Measurements from ENCODE around the gene TTLL8.

Gene TTLL8

GRCh38 chr22:50082961-50083461, 24.9 kb upstream of the TTLL8 start:
- peak; percentile 10 for DNase-seq (ENCODE audit: low spot score)

- DNase-seq (ENCODE audit: low spot score), result peak; percentile 9
These were observed 24.2 kb upstream of the TTLL8 start for GRCh38 chr22:50082197-50082715.

- peak; percentile 7 for DNase-seq (ENCODE audit: low spot score)
These were observed 23.5 kb upstream of the TTLL8 start for GRCh38 chr22:50081426-50082196.

GRCh38 chr22:50080077-50080465, 22.0 kb upstream of the TTLL8 start:
- DNase-seq (ENCODE audit: low spot score), result no peak

DNA sequence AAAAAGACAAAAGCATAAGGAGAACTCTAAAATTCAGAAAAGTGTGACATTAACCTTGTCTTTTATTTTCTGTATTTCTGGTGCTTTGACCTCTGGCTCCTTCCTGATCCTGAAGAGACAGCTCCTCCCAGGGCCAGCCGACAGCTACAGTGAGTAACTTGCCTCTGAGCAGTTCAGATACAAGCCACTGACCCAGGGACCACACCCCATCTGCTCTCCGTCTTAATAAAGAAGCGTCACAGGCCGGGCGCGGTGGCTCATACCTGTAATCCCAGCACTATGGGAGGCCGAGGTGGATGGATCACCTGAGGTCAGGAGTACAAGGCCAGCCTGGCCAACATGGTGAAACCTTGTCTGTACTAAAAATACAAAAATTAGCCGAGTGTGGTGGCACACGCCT, 20.7 kb upstream of the TTLL8 start:
- DNase-seq (ENCODE audit: low spot score), result no peak

DNA sequence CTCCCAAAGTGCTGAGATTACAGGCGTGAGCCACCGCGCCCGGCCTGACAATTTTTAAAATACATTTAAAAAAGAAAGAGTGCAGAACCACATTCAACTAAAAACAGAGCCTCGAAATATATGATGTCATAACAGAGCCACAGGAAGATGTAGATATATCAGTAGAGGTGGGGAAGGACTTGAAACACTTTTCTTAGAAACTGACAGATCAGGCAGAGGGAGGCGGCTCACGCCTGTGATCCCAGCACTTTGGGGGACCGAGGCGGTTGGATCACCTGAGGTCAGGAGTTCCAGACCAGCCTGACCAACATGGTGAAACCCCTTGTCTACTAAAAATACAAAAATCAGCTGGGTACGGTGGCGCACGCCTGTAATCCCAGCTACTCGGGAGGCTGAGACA, 20.1 kb upstream of the TTLL8 start:
- DNase-seq (ENCODE audit: low spot score), result no peak

DNA sequence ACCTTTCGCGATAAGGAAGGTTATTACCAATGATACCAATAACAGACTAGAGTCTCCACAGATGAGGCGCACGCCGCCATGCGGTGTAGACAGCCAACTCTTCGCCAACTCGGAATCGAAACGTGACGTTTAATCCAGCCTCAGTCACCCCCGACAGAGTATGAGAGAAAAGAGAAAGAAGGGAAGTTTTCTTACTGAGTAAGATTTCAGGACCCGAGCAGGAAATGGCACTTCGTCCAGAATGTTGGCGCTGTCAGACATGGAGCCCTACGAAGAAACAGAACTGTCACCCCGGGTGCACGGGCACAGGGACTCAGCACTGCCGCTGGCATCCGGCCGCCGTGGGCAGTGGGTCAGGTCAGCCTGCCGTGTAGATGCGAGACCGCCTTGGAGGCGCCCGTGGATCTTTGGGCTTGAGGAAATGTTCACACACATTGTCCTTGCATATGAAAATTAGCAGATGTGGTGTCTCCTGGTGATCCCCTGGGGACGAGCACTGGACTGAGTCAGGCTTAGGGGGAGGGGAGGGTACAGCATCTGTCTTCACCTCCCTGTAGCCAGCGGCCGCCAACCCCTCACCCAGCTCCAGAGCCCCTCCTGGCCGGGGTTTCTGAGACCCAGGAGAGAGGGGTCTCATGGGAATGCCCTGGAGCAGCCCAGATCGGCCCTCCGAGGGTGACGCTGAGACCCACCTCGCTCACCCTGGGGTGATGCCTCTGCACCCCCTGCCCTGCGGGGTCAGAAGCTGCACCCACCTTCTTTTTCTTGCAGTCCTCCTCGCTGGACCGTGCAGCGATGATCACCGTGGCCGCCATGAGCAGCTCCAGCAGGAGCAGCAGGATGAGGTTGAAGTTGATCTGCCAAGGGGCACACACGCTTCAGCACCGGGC, 18.8 kb upstream of the TTLL8 start:
- DNase-seq (ENCODE audit: low spot score), result no peak

DNA sequence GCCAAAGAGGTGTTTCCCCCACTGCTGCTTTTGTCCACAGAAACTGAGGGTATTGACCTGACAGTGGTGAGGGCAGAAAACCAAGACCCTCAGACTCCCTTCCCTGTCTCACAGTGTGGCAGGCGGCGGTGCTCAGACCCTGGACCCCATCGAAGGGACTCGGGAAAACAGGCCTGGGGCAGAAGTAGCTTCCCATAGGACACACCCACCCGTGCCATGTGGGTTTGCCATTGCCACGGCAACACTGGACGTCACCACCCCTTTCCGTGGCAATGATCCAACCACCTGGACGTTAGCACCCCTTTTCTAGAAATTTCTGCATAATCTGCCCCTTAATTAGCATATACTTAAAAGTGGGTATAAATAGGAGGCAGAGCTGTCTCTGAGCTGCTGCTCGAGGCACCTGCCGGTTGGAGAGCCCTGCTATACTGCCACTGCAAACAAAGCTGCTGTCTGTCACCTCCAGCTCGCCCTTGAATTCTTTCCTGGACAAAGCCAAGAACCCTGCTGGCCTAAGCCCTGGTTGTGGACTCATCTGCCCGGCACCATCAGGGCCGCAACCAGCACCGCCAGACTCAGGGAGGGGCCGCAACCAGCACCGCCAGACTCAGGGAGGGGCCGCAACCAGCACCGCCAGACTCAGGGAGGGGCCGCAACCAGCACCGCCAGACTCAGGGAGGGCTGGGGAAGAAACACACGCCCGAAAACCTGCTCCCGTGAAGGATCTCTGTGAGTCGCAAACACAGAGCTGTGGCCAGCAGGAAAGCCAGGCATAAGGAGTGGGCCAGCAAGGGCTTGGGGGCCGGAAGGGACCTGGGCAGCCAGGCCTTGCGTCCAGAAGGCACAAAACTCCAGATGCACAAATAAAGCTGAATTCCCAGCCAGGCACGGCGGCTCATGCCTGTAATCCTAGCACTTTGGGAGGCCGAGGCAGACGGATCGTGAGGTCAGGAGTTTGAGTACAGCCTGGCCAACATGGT, 16.7 kb upstream of the TTLL8 start:
- no peak for DNase-seq (ENCODE audit: low spot score)

GRCh38 chr22:50074056-50074455, 16.0 kb upstream of the TTLL8 start:
- DNase-seq (ENCODE audit: low spot score), result no peak

GRCh38 chr22:50072714-50073538, 14.8 kb upstream of the TTLL8 start:
- DNase-seq (ENCODE audit: low spot score), result no peak

DNA sequence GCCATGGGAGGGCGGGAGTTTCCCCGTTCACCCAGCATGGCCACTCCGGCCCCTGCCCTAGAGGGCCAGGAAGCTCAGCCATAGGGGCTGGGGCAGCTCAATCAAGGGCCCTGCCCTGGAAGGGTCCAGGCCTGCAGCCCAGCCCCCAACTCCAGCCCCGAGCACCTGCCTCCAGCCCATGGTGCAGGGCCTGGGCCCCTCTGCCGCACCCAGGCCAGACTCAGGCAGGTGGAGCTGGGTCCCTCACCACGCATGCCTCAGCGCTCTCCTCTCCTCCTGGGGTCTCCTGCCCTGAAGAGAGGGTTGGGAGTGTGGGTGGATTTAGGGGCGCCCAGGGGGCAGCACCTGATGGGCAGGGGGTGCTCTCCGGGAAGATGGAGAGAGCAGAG, 14.1 kb upstream of the TTLL8 start:
- DNase-seq (ENCODE audit: low spot score), result no peak

GRCh38 chr22:50071432-50072166, 13.5 kb upstream of the TTLL8 start:
- no peak for DNase-seq (ENCODE audit: low spot score)

DNA sequence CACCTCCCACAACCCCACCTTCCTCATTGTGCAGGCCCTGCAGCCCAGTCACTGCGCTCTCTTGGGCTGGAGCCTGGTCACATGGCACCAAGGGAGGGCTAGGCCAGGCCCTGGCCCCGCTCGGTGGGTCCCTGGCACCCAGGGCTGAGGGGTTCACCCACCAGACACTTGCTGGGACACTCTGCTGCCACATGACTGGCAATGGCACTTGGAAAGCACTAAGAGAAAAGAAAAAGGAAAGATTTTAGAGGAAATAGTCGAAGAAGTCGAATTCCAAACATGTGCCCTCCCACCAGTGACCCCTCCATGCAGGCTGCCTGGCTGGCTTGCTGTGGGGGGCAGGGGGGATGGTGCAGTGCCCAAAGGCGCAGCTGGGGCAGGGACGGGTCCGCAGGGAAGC, 12.3 kb upstream of the TTLL8 start:
- no peak for DNase-seq (ENCODE audit: low spot score)

DNA sequence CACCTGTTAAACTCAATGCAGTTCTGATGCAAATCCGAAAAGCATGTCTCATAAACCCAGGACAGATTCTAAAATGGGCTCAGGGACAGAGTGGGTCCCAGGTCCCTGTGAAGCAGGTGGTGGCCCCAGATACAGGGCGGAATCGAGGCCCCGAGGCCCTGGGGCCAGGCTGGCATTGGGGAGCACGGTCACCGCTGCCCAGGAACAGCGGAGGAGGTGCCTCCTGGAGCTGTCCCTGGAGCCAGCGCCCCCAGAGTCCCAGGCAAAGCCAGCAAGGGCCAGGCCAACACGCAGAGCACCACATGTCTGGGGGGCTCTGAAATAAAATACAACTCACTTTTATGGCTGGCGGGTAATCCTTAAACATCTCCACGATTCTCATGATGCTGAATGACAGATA, 10.0 kb upstream of the TTLL8 start:
- DNase-seq (ENCODE audit: low spot score), result no peak

GRCh38 chr22:50067244-50067643, 9.1 kb upstream of the TTLL8 start:
- DNase-seq (ENCODE audit: low spot score), result no peak

DNA sequence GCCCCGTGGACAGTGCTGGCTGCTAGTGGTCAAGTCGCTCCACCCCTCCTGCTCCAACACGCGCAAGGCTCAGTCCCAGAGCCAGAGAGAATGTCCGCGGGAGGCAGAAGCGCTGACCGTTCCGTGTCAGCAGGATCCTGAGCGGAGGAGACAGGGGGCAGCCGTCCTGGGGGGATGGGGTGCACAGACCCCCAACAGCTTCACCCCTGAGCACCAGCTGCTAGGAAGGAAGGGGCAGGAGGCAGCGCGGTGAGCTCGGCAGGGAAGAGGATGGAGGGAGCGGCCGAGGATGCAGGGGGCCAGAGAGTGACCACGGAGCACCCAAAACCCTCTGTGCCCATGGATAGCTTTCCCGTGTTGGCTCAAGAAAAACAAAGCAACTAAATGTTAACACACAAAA, 6.4 kb upstream of the TTLL8 start:
- DNase-seq (ENCODE audit: low spot score), result no peak

DNA sequence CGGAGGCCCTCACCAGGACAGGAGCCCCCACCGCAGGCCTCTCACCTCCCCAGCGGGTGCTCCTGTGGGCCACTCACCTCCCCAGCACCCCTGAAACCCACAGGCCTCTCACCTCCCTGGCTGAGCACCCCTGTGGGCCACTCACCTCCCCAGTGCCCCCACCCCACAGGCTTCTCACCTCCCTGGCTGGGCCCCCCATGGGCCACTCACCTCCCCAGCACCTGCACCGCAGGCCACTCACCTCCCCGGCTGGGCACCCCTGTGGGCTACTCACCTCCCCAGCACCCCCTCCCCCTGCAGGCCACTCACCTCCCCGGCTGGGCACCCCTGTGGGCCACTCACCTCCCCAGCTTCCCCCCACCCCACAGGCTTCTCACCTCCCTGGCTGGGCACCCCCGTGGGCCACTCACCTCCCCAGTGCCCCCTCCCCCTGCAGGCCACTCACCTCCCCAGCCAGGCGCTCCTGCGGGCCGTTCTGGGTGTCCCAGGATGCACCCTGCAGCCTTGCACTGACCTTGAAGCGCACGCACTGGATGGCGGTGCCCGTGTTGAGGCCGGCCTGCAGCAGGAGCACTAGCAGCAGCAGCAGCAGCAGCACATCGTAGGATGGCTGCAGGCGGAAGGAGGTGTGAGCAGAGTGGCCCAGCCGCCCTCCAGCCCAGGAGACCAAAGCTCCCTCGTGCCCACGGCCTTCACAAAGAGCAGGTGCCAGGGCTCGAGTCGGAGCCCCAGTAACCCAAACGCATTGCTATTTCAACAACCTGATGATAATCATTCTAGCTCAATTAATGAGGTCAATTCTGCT, 5.7 kb upstream of the TTLL8 start:
- no peak for DNase-seq (ENCODE audit: low spot score)

GRCh38 chr22:50062509-50063135, 4.5 kb upstream of the TTLL8 start:
- no peak for DNase-seq (ENCODE audit: low spot score)
